ENCODE data around the gene CHN1.
A peak's percentile ranks its signal among the peaks of the same experiment; 100 is the strongest.

The CHN1 gene

GRCh38 chr2:174797781-174798276, 207.4 kb downstream of the CHN1 start:
- TF ChIP-seq, protein P1, sequence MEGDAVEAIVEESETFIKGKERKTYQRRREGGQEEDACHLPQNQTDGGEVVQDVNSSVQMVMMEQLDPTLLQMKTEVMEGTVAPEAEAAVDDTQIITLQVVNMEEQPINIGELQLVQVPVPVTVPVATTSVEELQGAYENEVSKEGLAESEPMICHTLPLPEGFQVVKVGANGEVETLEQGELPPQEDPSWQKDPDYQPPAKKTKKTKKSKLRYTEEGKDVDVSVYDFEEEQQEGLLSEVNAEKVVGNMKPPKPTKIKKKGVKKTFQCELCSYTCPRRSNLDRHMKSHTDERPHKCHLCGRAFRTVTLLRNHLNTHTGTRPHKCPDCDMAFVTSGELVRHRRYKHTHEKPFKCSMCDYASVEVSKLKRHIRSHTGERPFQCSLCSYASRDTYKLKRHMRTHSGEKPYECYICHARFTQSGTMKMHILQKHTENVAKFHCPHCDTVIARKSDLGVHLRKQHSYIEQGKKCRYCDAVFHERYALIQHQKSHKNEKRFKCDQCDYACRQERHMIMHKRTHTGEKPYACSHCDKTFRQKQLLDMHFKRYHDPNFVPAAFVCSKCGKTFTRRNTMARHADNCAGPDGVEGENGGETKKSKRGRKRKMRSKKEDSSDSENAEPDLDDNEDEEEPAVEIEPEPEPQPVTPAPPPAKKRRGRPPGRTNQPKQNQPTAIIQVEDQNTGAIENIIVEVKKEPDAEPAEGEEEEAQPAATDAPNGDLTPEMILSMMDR (IDR thresholded peaks at IDR 0.05; ENCODE audit: control insufficient read depth, insufficient read depth, low read depth, low read length, missing control alignments) = no peak
- DNase-seq (ENCODE audit: low read depth) = peak; percentile 77
- no peak overlapping the region for H3K4me3 ChIP-seq (ENCODE audit: control insufficient read depth, low read depth, low read length)

DNA sequence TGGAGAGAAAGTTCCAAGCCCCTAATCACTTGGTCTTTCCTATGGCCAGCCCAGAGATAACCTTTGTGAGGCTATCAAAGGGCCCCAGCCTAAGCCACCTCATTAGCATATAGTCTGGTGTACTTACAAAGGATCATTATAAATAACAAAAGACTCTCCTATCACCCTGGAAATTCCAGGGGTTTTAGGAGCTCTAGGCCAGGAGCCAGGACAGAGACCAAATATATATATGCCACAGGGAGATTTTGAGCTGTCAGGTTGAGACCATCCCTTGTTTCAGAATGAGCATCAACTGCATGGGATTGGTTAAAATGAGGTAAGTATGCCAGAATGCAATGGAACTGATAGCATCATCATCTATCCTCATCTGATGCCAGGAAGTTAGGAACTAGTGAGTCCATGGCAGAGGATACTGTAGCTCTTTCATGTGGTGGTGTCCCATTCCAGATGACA, 208.8 kb downstream of the CHN1 start:
- TF ChIP-seq, protein P1 (IDR thresholded peaks at IDR 0.05; ENCODE audit: control insufficient read depth, insufficient read depth, low read depth, low read length, missing control alignments) = no peak
- DNase-seq (ENCODE audit: low read depth) = no peak
- no peak overlapping the region for H3K4me3 ChIP-seq (ENCODE audit: control insufficient read depth, low read depth, low read length)

DNA sequence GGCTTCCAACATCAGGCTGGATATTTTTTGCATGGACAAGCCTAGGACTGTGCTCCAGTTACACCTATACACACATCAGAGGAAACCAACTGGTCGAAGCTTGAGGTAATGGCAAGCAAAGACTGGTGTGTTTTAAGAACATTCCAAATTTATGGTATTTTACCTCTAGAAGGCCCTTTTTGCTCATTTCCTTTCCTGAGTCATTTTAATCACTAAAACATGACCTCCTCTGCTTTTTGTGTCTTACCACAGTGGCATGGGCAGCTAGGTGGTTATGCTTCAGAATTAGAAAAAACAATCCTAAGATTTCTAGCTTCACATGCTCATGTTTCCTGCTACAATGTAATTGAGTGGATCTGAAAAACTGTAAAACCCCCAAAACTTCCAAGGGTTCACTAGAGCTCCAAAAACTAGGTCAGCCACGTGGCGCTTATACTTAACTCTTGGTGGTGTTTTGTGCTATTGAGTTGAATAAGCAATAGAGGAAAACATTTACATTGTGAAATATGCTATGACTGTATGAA, 210.3 kb downstream of the CHN1 start:
- no peak overlapping the region for H3K4me3 ChIP-seq (ENCODE audit: control insufficient read depth, low read depth, low read length)
- DNase-seq (ENCODE audit: low read depth) = no peak
- TF ChIP-seq, protein P1 (IDR thresholded peaks at IDR 0.05; ENCODE audit: control insufficient read depth, insufficient read depth, low read depth, low read length, missing control alignments) = no peak

DNA sequence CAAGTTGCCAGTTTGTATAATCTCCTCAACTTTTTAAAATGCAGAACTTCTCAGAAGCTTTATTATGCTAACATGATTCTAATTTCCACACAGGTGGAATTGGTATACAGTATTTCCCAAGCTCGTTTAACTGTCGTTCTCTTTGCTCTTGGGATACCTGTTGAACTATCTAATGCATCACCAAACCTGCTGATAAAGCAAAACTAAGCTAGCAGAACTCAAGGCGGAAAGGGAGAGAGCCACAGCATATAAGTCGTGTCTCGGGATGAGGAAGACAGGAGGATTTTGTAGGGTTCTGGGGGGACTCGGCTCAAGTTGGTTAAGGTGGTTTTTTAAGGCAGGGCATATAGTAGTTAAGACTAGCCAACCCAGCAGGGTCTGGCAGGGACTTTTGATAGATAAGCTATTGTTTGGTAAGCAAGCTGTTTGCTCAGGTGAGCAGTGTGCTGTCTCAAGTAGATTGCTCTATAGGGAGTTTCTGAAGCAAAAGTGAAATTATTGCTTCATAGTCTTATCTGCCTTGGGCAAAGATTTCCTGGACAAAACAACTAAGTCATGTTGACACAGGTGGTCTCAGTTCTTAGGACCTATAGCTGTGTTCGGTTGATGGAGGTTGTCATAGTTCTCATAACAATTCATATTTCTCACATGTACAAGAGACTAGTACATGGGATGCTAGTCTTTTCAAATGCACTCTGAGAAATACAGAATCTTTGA, 212.7 kb downstream of the CHN1 start:
- H3K4me3 ChIP-seq (ENCODE audit: control insufficient read depth, low read depth, low read length) = no peak overlapping the region
- TF ChIP-seq, protein P1 (IDR thresholded peaks at IDR 0.05; ENCODE audit: control insufficient read depth, insufficient read depth, low read depth, low read length, missing control alignments) = no peak
- DNase-seq (ENCODE audit: low read depth) = no peak

- DNase-seq (ENCODE audit: low read depth) = no peak
- no peak overlapping the region for H3K4me3 ChIP-seq (ENCODE audit: control insufficient read depth, low read depth, low read length)
- TF ChIP-seq, protein P1 (IDR thresholded peaks at IDR 0.05; ENCODE audit: control insufficient read depth, insufficient read depth, low read depth, low read length, missing control alignments) = no peak
Observed at GRCh38 chr2:174791746-174792280, 213.4 kb downstream of the CHN1 start.

GRCh38 chr2:174791020-174791419, 214.2 kb downstream of the CHN1 start:
- TF ChIP-seq, protein P1 (IDR thresholded peaks at IDR 0.05; ENCODE audit: control insufficient read depth, insufficient read depth, low read depth, low read length, missing control alignments) = no peak
- no peak for DNase-seq (ENCODE audit: low read depth)
- no peak overlapping the region for H3K4me3 ChIP-seq (ENCODE audit: control insufficient read depth, low read depth, low read length)

Measured in AG09309 (cell line).